PC-3 (cell line): ENCODE measurements around the gene FBXL16. TPM values are rescaled to one million over a fixed set of nuclear protein-coding genes. Genes with fewer than 3 reads are reported as not detected.
A peak's percentile ranks its signal among the peaks of the same experiment; 100 is the strongest.

Source experiments
- ATAC-seq: fragments of 200-7000 bp; cut with Tn5 transposase; 2 replicates; pipeline ENCODE4 v1.9.1; 2020; ENCODE audit warnings: mild to moderate bottlenecking, moderate library complexity
- BruUV-seq: library from RNA; stranded (reverse); fragments of 400-500 nt; replicated peaks from 2 replicates; lab custom pipeline; 2021; lab: Mats Ljungman, UMichigan
- CTCF ChIA-PET: fragments of 300-600 bp; sonication (Branson Sonifier 250); formaldehyde crosslinking; loops from one replicate; lab custom pipeline; 2022; ENCODE audit warnings: antibody characterized with exemption; lab: Charles Lee
- POLR2A ChIA-PET: fragments of 300-600 bp; sonication (Branson Sonifier 250); formaldehyde crosslinking; loops from one replicate; lab custom pipeline; 2022; ENCODE audit warnings: antibody characterized with exemption; ENCODE audit not compliant: unreplicated experiment; lab: Charles Lee
- DNase-seq: peaks from one replicate; pipeline ENCODE4 v3.0.0-alpha.2; 2015
- H2AFZ ChIP-seq: fragments of 300-600 bp; sonication (generic); 2 replicates; pipeline ENCODE4 v1.6.0; 2016; ENCODE audit warnings: antibody characterized with exemption, low read length
- H3F3A ChIP-seq: fragments of 300-600 bp; sonication (generic); one replicate; pipeline ENCODE4 v1.6.0; 2017; ENCODE audit warnings: antibody characterized with exemption, low read length, control low read depth, mild to moderate bottlenecking; ENCODE audit not compliant: unreplicated experiment
- H3K27ac ChIP-seq: fragments of 300-600 bp; sonication (generic); 2 replicates; pipeline ENCODE4 v1.5.1; 2016; ENCODE audit warnings: mild to moderate bottlenecking, low read length
- H3K27me3 ChIP-seq: fragments of 300-600 bp; sonication (generic); 2 replicates; pipeline ENCODE4 v1.6.1; 2016; ENCODE audit warnings: low read length, mixed read lengths
- H3K36me3 ChIP-seq: fragments of 300-600 bp; sonication (generic); 2 replicates; pipeline ENCODE4 v1.6.1; 2016; ENCODE audit warnings: low read depth, mixed run types, low read length, mixed read lengths
- H3K4me1 ChIP-seq: fragments of 300-600 bp; sonication (generic); 2 replicates; pipeline ENCODE4 v1.5.1; 2016; ENCODE audit warnings: low read length; ENCODE audit not compliant: insufficient read depth
- H3K4me2 ChIP-seq: fragments of 300-600 bp; sonication (generic); 2 replicates; pipeline ENCODE4 v1.6.0; 2016; ENCODE audit warnings: low read length
- H3K4me3 ChIP-seq: fragments of 300-600 bp; sonication (generic); 2 replicates; pipeline ENCODE4 v1.5.1; 2016; ENCODE audit warnings: mild to moderate bottlenecking, low read length, mixed read lengths
- H3K79me2 ChIP-seq: fragments of 300-600 bp; sonication (generic); 2 replicates; pipeline ENCODE4 v1.6.1; 2017; ENCODE audit warnings: low read length, mixed read lengths
- H3K9ac ChIP-seq: fragments of 300-600 bp; sonication (generic); 2 replicates; pipeline ENCODE4 v1.6.0; 2016; ENCODE audit warnings: mild to moderate bottlenecking, low read length
- H3K9me2 ChIP-seq: fragments of 300-600 bp; sonication (generic); replicated peaks from 2 replicates; pipeline ENCODE4 v1.6.1; 2016; ENCODE audit warnings: mixed run types, low read length, mixed read lengths
- H3K9me3 ChIP-seq: fragments of 300-600 bp; sonication (generic); 2 replicates; pipeline ENCODE4 v1.6.1; 2016; ENCODE audit warnings: low read length, mixed read lengths
- H4K20me1 ChIP-seq: fragments of 300-600 bp; sonication (generic); 2 replicates; pipeline ENCODE4 v1.6.1; 2016; ENCODE audit warnings: low read length, mixed read lengths
- EZH2 ChIP-seq: fragments of 300-600 bp; sonication (generic); IDR thresholded peaks from one replicate; pipeline ENCODE4 v1.6.1; 2017; ENCODE audit warnings: antibody characterized with exemption, mild to moderate bottlenecking, low read length; ENCODE audit not compliant: unreplicated experiment
- EZH2phosphoT487 ChIP-seq: fragments of 300-600 bp; sonication (generic); IDR thresholded peaks from 2 replicates; pipeline ENCODE4 v1.6.1; 2018; ENCODE audit warnings: mild to moderate bottlenecking, antibody characterized with exemption, low read length, borderline replicate concordance
- intact Hi-C: fragments of 100-400 bp; cut with micrococcal nuclease; formaldehyde crosslinking; loops from 2 replicates; pipeline ENCODE4 v1.9.0; 2023
- total RNA-seq: library from RNA; depleted of rRNA; stranded (reverse); fragments of >200 nt; gene quantifications from 2 replicates; pipeline ENCODE4 v1.2.3, GENCODE V29; 2014
- TF ChIP-seq, protein P1 (sequence below): fragments of 300-600 bp; sonication (generic); conservative IDR thresholded peaks from 2 replicates; pipeline ENCODE4 v1.5.1; 2017; ENCODE audit warnings: antibody characterized with exemption, low read depth, mild to moderate bottlenecking, low read length

The FBXL16 gene
- total RNA-seq, 1 experiment from 2014 or later: 7.5 TPM

DNA sequence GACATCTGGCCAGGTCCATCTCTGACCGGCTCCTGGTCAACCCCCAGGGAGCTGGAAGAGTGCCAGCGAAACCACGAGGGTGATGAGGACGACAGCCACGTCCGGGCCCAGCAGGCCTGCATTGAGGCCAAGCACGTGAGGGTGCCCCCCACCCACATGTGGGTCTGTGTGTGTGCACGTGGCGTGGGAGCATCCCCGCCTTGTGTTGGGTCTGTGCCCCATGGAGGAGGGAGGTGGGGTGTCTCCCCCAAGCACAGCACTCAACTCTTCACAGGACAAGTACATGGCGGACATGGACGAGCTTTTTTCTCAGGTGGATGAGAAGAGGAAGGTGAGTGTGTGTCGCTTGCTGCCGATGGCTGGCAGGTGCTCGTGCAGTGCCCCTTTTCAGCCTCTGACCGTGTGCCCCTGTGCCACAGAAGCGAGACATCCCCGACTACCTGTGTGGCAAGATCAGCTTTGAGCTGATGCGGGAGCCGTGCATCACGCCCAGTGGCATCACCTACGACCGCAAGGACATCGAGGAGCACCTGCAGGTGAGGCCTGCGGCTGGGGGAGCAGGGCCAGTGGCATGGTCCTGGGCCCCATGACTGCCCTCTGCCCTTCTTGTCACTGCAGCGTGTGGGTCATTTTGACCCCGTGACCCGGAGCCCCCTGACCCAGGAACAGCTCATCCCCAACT lies 23.7 kb downstream of the FBXL16 start:
- intact Hi-C loops: no loop called here
- peaks cover 6% of the 10 kb centered on the region for H3K36me3 ChIP-seq
- H3K27ac ChIP-seq: no peak overlapping the region
- DNase-seq: peak; percentile 41
- no peaks in the 10 kb centered on the region for H3F3A ChIP-seq
- H3K9ac ChIP-seq: 0 out of 2 replicates have a peak overlapping the region, but pooled peaks have one; percentile 74
- peaks cover 10% of the 10 kb centered on the region; the same call in 1 of the 2 replicates for H4K20me1 ChIP-seq
- POLR2A ChIA-PET: interaction anchor here (0.6 kb wide), 1 partner anchor 300 kb away, joined by 3 read pairs; the partner anchor contains the start of gene SOX8
- peak overlapping the region; percentile 90 for H3K4me2 ChIP-seq
- H3K9me2 ChIP-seq: no peaks in the 10 kb centered on the region
- H3K4me1 ChIP-seq: peaks cover 26% of the 10 kb centered on the region
- H3K4me3 ChIP-seq: peak overlapping the region; percentile 78
- BruUV-seq: TSS peak; percentile 69
- no peak overlapping the region for H2AFZ ChIP-seq
- no peaks in the 10 kb centered on the region for H3K9me3 ChIP-seq
- CTCF ChIA-PET: no interaction called here
- no peaks in the 10 kb centered on the region for H3K27me3 ChIP-seq
- no peak for ATAC-seq
- H3K79me2 ChIP-seq: peaks cover 35% of the 10 kb centered on the region
- TF ChIP-seq EZH2: no peak
- TF ChIP-seq EZH2phosphoT487: no peak
- TF ChIP-seq, protein P1, sequence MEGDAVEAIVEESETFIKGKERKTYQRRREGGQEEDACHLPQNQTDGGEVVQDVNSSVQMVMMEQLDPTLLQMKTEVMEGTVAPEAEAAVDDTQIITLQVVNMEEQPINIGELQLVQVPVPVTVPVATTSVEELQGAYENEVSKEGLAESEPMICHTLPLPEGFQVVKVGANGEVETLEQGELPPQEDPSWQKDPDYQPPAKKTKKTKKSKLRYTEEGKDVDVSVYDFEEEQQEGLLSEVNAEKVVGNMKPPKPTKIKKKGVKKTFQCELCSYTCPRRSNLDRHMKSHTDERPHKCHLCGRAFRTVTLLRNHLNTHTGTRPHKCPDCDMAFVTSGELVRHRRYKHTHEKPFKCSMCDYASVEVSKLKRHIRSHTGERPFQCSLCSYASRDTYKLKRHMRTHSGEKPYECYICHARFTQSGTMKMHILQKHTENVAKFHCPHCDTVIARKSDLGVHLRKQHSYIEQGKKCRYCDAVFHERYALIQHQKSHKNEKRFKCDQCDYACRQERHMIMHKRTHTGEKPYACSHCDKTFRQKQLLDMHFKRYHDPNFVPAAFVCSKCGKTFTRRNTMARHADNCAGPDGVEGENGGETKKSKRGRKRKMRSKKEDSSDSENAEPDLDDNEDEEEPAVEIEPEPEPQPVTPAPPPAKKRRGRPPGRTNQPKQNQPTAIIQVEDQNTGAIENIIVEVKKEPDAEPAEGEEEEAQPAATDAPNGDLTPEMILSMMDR: no peak

DNA sequence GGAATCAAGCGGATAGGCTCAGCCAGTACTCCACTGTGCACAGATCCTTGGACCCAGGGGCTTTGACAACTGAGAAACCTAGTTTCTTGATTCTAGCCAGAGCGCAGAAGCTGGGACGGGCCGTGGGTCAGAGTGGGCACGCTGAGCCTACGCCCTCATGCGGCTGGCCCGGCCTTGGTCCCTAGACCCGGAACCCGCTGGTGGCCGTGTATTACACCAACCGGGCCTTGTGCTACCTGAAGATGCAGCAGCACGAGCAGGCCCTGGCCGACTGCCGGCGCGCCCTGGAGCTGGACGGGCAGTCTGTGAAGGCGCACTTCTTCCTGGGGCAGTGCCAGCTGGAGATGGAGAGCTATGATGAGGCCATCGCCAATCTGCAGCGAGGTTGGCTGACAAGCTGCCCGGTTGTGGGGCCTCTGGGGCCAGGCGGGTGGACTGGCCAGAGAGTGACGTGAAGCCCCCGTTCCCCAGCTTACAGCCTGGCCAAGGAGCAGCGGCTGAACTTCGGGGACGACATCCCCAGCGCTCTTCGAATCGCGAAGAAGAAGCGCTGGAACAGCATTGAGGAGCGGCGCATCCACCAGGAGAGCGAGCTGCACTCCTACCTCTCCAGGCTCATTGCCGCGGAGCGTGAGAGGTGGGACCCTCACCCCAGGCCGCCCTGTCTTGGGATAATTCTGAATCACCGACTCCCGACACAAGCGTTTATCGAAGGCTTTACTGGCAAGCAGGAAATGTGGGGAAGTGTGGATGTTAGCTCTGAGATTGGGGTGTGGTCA lies 24.4 kb downstream of the FBXL16 start:
- Histone ChIP-seq H3K4me2 (peak overlapping the region; percentile 90), H3K9me3 (no peaks in the 10 kb centered on the region), H3K36me3 (peaks cover 6% of the 10 kb centered on the region), H3K79me2 (peaks cover 35% of the 10 kb centered on the region), H3K9me2 (no peaks in the 10 kb centered on the region), H3K4me3 (peak overlapping the region; percentile 78), H2AFZ (no peak overlapping the region), H3K27ac (0 out of 2 replicates have a peak overlapping the region, but pooled peaks have one; percentile 10), H3K27me3 (no peaks in the 10 kb centered on the region), H3K9ac (peak overlapping the region; percentile 74), H3F3A (no peaks in the 10 kb centered on the region), H4K20me1 (peaks cover 10% of the 10 kb centered on the region; the same call in 1 of the 2 replicates), H3K4me1 (peaks cover 26% of the 10 kb centered on the region)
- peak; percentile 44 for DNase-seq
- ATAC-seq: 0 out of 2 replicates have a peak, but pooled peaks have one; percentile 0
- TF ChIP-seq, protein P1: peak; percentile 19; the same call in 1 of the 2 replicates
- TF ChIP-seq EZH2 (no peak), EZH2phosphoT487 (no peak)
- intact Hi-C loops: no loop called here
- no TSS peak for BruUV-seq
- ChIA-PET CTCF (no interaction called here), POLR2A (interaction anchor here (0.6 kb wide), 1 partner anchor 300 kb away, joined by 3 read pairs; the partner anchor contains the start of gene SOX8)
